ENCODE measurements around the gene KIAA1143. TPM values are rescaled to one million over a fixed set of nuclear protein-coding genes. Genes with fewer than 3 reads are reported as not detected.
A peak's percentile ranks its signal among the peaks of the same experiment; 100 is the strongest.

The KIAA1143 gene
- total and polyA plus RNA-seq, 5 donors, result 17.2 to 31.6 (median 27.1) TPM

- WGBS, result 2% methylated on average over 9 of the region's 9 CpGs
- H3K27me3 ChIP-seq (ENCODE audit: control insufficient read depth, insufficient read depth), result no peaks in the 10 kb centered on the region
- no peaks in the 10 kb centered on the region for H3K9me3 ChIP-seq (ENCODE audit: control insufficient read depth, low read length)
- intact Hi-C loops (cut with DNase I), result loop anchor here in 1 of 4 donors (10.0 kb wide), 1 partner anchor 103 kb away; the partner anchor contains the start of gene TMEM42
- H3K4me1 ChIP-seq (ENCODE audit: control insufficient read depth, insufficient read depth, low read length), result no peaks in the 10 kb centered on the region
- ATAC-seq (no peak), DNase-seq (no peak)
- peak overlapping the region; percentile 65 for H3K4me3 ChIP-seq (ENCODE audit: low read length)
- H3K27ac ChIP-seq (ENCODE audit: low read length), result no peak overlapping the region
These were observed 805 bp upstream of the KIAA1143 start for GRCh38 chr3:44762170-44762677.

GRCh38 chr3:44761101-44761423, 357 bp downstream of the KIAA1143 start:
- Histone ChIP-seq H3K27me3 (ENCODE audit: control insufficient read depth, insufficient read depth) (no peaks in the 10 kb centered on the region), H3K4me3 (ENCODE audit: low read length) (peak overlapping the region; percentile 90), H3K4me1 (ENCODE audit: control insufficient read depth, insufficient read depth, low read length) (no peaks in the 10 kb centered on the region), H3K27ac (ENCODE audit: low read length) (peak overlapping the region; percentile 15), H3K9me3 (ENCODE audit: control insufficient read depth, low read length) (no peaks in the 10 kb centered on the region)
- intact Hi-C loops (cut with DNase I), result loop anchor here in 1 of 4 donors (10.0 kb wide), 1 partner anchor 104 kb away; the partner anchor contains the start of gene TMEM42
- 2% methylated on average over 15 of the region's 15 CpGs for WGBS
- DNase-seq (no peak), ATAC-seq (no peak)

GRCh38 chr3:44734646-44735168, 26.7 kb downstream of the KIAA1143 start:
- 97% methylated on average over 3 of the region's 3 CpGs for WGBS

GRCh38 chr3:44729384-44729910, 32.0 kb downstream of the KIAA1143 start, which contains the start of gene ZNF501:
TSS of gene ZNF501 (plus strand) at chr3:44729635. CDS start at chr3:44734422, 4,787 bp downstream.
- H3K4me3 ChIP-seq (ENCODE audit: low read length), result peak within 1 kb of the TSS; percentile 69
- ATAC-seq (peak; percentile 99 to 100), DNase-seq (peak; percentile 96 to 99 (median 98))
- H3K4me1 ChIP-seq (ENCODE audit: control insufficient read depth, insufficient read depth, low read length), result no peaks in the 10 kb centered on the region
- under 1% methylated on average over 46 of the region's 46 CpGs for WGBS
- H3K27me3 ChIP-seq (ENCODE audit: control insufficient read depth, insufficient read depth), result no peaks in the 10 kb centered on the region
- H3K27ac ChIP-seq (ENCODE audit: low read length), result no peak within 1 kb of the TSS
- peaks cover 9% of the 10 kb centered on the region for H3K9me3 ChIP-seq (ENCODE audit: control insufficient read depth, low read length)
- intact Hi-C loops (cut with DNase I), result no loop called here

More at GRCh38 chr3:44734646-44735168, 26.7 kb downstream of the KIAA1143 start:
- Histone ChIP-seq H3K27me3 (ENCODE audit: control insufficient read depth, insufficient read depth) (no peaks in the 10 kb centered on the region), H3K4me3 (ENCODE audit: low read length) (no peak overlapping the region), H3K4me1 (ENCODE audit: control insufficient read depth, insufficient read depth, low read length) (no peaks in the 10 kb centered on the region), H3K27ac (ENCODE audit: low read length) (no peak overlapping the region), H3K9me3 (ENCODE audit: control insufficient read depth, low read length) (peaks cover 14% of the 10 kb centered on the region)
- intact Hi-C loops (cut with DNase I), result no loop called here
- DNase-seq, result no peak
- ATAC-seq, result no peak

- Histone ChIP-seq H3K27ac (ENCODE audit: low read length) (no peak overlapping the region), H3K9me3 (ENCODE audit: control insufficient read depth, low read length) (peaks cover 26% of the 10 kb centered on the region), H3K4me1 (ENCODE audit: control insufficient read depth, insufficient read depth, low read length) (no peaks in the 10 kb centered on the region), H3K4me3 (ENCODE audit: low read length) (no peak overlapping the region), H3K27me3 (ENCODE audit: control insufficient read depth, insufficient read depth) (no peaks in the 10 kb centered on the region)
- intact Hi-C loops (cut with DNase I), result no loop called here
- 100% methylated on average over 1 of the region's 1 CpG for WGBS
- DNase-seq (no peak), ATAC-seq (no peak)
These were observed 39.4 kb downstream of the KIAA1143 start for GRCh38 chr3:44722103-44722401.

GRCh38 chr3:44721231-44722102, 40.0 kb downstream of the KIAA1143 start:
- 97% methylated on average over 10 of the region's 10 CpGs for WGBS

GRCh38 chr3:44712455-44713075, 48.9 kb downstream of the KIAA1143 start, which contains the start of gene ZNF502:
TSS of gene ZNF502 (plus strand) at chr3:44712660. CDS start at chr3:44720262, 7,602 bp downstream.
- under 1% methylated on average over 36 of the region's 36 CpGs for WGBS
- Histone ChIP-seq H3K27ac (ENCODE audit: low read length) (peak within 1 kb of the TSS; percentile 62), H3K4me3 (ENCODE audit: low read length) (peak within 1 kb of the TSS; percentile 74), H3K27me3 (ENCODE audit: control insufficient read depth, insufficient read depth) (no peaks in the 10 kb centered on the region), H3K4me1 (ENCODE audit: control insufficient read depth, insufficient read depth, low read length) (no peaks in the 10 kb centered on the region), H3K9me3 (ENCODE audit: control insufficient read depth, low read length) (no peaks in the 10 kb centered on the region)
- ATAC-seq, result peak; percentile 98 to 99
- intact Hi-C loops (cut with DNase I), result no loop called here
- peak; percentile 91 to 96 (median 95) for DNase-seq

More at GRCh38 chr3:44721231-44722102, 40.0 kb downstream of the KIAA1143 start:
- no peak for ATAC-seq
- Histone ChIP-seq H3K27ac (ENCODE audit: low read length) (no peak overlapping the region), H3K27me3 (ENCODE audit: control insufficient read depth, insufficient read depth) (no peaks in the 10 kb centered on the region), H3K9me3 (ENCODE audit: control insufficient read depth, low read length) (peaks cover 26% of the 10 kb centered on the region), H3K4me1 (ENCODE audit: control insufficient read depth, insufficient read depth, low read length) (no peaks in the 10 kb centered on the region), H3K4me3 (ENCODE audit: low read length) (no peak overlapping the region)
- no peak for DNase-seq
- intact Hi-C loops (cut with DNase I), result no loop called here

Other genes starting within 250 kb of the KIAA1143 start
- gene ZKSCAN7, start 206.4 kb downstream of the KIAA1143 start, total RNA-seq, result 1 to 10 TPM; 2.9 to 3.6 (median 3.3) TPM
- 1.9 TPM for gene ZKSCAN7, start 206.4 kb downstream of the KIAA1143 start, polyA plus RNA-seq
- gene ZNF660, start 176.7 kb downstream of the KIAA1143 start, total RNA-seq, result 1 to 10 TPM; 1.5 to 2.3 (median 2.0) TPM
- gene ZNF660, start 176.7 kb downstream of the KIAA1143 start, polyA plus RNA-seq, result 1.0 TPM
- gene ZNF197, start 136.6 kb downstream of the KIAA1143 start, total RNA-seq, result 10 to 100 TPM; 13.3 to 15.8 (median 13.8) TPM
- 6.7 TPM for gene ZNF197, start 136.6 kb downstream of the KIAA1143 start, polyA plus RNA-seq
- 10 to 100 TPM in 1 of 4 donors, 1 to 10 TPM in 3; 6.1 to 12.7 (median 7.7) TPM for gene ZNF35, start 112.9 kb downstream of the KIAA1143 start, total RNA-seq
- 3.5 TPM for gene ZNF35, start 112.9 kb downstream of the KIAA1143 start, polyA plus RNA-seq
- 1 to 10 TPM; 3.4 to 4.6 (median 4.0) TPM for gene ZNF502, start 49.0 kb downstream of the KIAA1143 start, total RNA-seq
- 2.0 TPM for gene ZNF502, start 49.0 kb downstream of the KIAA1143 start, polyA plus RNA-seq
- 1 to 10 TPM; 4.1 to 6.3 (median 5.7) TPM for gene ZNF501, start 32.0 kb downstream of the KIAA1143 start, total RNA-seq
- 1.9 TPM for gene ZNF501, start 32.0 kb downstream of the KIAA1143 start, polyA plus RNA-seq
- gene KIF15, start 175 bp upstream of the KIAA1143 start, total RNA-seq, result 1 to 10 TPM in 2 of 4 donors, under 1 TPM in 2; 0.25 to 1.3 (median 0.71) TPM
- gene KIF15, start 175 bp upstream of the KIAA1143 start, polyA plus RNA-seq, result 0.29 TPM
- gene TMEM42, start 100.3 kb upstream of the KIAA1143 start, total RNA-seq, result 10 to 100 TPM in 3 of 4 donors, 1 to 10 TPM in 1; 8.4 to 12.7 (median 10.9) TPM
- 13.6 TPM for gene TMEM42, start 100.3 kb upstream of the KIAA1143 start, polyA plus RNA-seq
- not detected for gene TGM4, start 113.0 kb upstream of the KIAA1143 start, total RNA-seq
- gene TGM4, start 113.0 kb upstream of the KIAA1143 start, polyA plus RNA-seq, result not detected
- gene ZDHHC3, start 214.6 kb upstream of the KIAA1143 start, total RNA-seq, result 10 to 100 TPM; 39.0 to 57.6 (median 40.8) TPM
- gene ZDHHC3, start 214.6 kb upstream of the KIAA1143 start, polyA plus RNA-seq, result 23.9 TPM
- 10 to 100 TPM; 22.7 to 37.5 (median 27.8) TPM for gene EXOSC7, start 214.6 kb upstream of the KIAA1143 start, total RNA-seq
- 30.0 TPM for gene EXOSC7, start 214.6 kb upstream of the KIAA1143 start, polyA plus RNA-seq